Activated T-cell treated with anti-CD3 and anti-CD28 coated beads, Interleukin-2, amount 50 U/mL, for 72 hours (primary cell): ENCODE results near the gene NOP9. TPM values are rescaled to one million over a fixed set of nuclear protein-coding genes. Genes with fewer than 3 reads are reported as not detected.
"Not testable (repeated sequence)": the region's sequence is repeated elsewhere in the genome, so short reads cannot be mapped to it uniquely, and the experiment has no call there.

ENCODE experiments used
- ATAC-seq, 2 donors: fragments of 150-1000 bp; cut with Tn5 transposase; replicated peaks in 1 of 2; 2 replicates each; pipeline ENCODE4 v1.10.0; 2021; ENCODE audit warnings: moderate library complexity in 2 of 2, mild to moderate bottlenecking in 1 of 2
- DNase-seq, 2 donors: peaks; one replicate each; pipeline ENCODE4 v3.0.0; 2021 to 2022; ENCODE audit warnings: mixed read lengths in 1 of 2
- H3K27ac Mint-ChIP-seq: one replicate; pipeline ENCODE4 v1.8.0; 2022; ENCODE audit warnings: mild to moderate bottlenecking, moderate library complexity, mixed read lengths
- H3K27me3 Mint-ChIP-seq: one replicate; pipeline ENCODE4 v1.8.0; 2022; ENCODE audit warnings: low read depth, mixed read lengths
- H3K36me3 Mint-ChIP-seq, 2 donors: one replicate each; pipeline ENCODE4 v1.8.0; 2022; ENCODE audit warnings: mixed read lengths in 2 of 2, mild to moderate bottlenecking in 1 of 2; ENCODE audit not compliant: insufficient read depth in 2 of 2
- H3K4me1 Mint-ChIP-seq: one replicate; pipeline ENCODE4 v1.8.0; 2022; ENCODE audit warnings: low read depth, mixed read lengths
- H3K4me3 Mint-ChIP-seq, 2 donors: one replicate each; pipeline ENCODE4 v1.8.0; 2022; ENCODE audit warnings: mild to moderate bottlenecking in 2 of 2, mixed read lengths in 2 of 2, moderate library complexity in 2 of 2
- H3K9me3 Mint-ChIP-seq, 2 donors: one replicate each; pipeline ENCODE4 v1.8.0; 2022; ENCODE audit warnings: mixed read lengths in 2 of 2
- total RNA-seq, 2 donors: library from RNA; stranded (reverse); gene quantifications; one replicate each; pipeline ENCODE4 v1.2.3, GENCODE V29; 2022

Gene NOP9
- total RNA-seq, 2 donors from 2014 or later, result 31.7 to 34.0 TPM

DNA sequence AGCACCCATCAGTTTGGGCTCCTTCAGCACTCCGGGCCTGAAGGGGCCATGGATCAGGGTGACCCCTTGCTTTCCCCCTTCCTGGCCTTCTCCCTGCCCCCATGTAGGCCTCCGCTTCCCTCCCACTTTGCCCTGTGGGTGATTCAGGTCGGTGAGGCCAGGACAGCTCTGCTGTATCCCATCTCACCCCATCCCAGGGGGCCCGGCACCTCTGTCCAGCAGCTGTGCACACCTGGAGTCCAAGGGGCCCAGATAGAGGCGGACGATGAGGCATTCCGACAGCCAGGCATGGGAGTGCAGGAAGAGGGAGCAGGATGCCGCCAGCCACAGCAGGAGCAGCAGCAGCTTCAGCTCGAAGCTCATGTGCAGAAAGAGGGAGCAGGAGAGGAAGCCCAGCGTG is 23.0 kb downstream of the NOP9 start:
- Mint-ChIP-seq H3K9me3 (no peaks in the 10 kb centered on the region), H3K27me3 (peaks cover 6% of the 10 kb centered on the region), H3K36me3 (no peaks in the 10 kb centered on the region), H3K4me3 (no peak overlapping the region), H3K4me1 (peaks cover 9% of the 10 kb centered on the region), H3K27ac (no peak overlapping the region)
- no peak for ATAC-seq
- no peak for DNase-seq

DNA sequence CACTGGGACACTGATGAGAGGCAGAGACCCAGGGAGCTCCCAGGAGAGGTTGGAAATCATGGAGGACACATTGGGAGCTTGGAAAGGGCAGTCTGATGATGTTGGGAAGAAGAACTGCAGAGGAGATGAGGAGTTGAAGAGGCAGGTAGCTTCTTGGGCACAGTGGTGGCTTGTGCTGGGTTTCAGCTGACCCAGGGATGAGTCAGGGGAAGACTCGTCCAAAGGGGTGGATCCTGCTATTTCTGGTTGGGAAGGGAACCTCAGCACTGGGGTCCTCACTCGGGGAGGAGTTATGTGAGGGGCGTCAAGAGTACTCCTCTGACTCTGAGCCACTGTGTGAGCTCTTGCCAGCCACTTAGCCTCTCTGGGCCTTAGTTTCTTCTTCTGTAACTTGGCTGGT is 23.7 kb downstream of the NOP9 start:
- ATAC-seq, result no peak
- no peaks in the 10 kb centered on the region for H3K9me3 Mint-ChIP-seq
- no peaks in the 10 kb centered on the region for H3K36me3 Mint-ChIP-seq
- H3K4me3 Mint-ChIP-seq, result no peak overlapping the region
- H3K4me1 Mint-ChIP-seq, result peaks cover 6% of the 10 kb centered on the region
- no peak for DNase-seq
- H3K27ac Mint-ChIP-seq, result no peak overlapping the region
- peaks cover 6% of the 10 kb centered on the region for H3K27me3 Mint-ChIP-seq

DNA sequence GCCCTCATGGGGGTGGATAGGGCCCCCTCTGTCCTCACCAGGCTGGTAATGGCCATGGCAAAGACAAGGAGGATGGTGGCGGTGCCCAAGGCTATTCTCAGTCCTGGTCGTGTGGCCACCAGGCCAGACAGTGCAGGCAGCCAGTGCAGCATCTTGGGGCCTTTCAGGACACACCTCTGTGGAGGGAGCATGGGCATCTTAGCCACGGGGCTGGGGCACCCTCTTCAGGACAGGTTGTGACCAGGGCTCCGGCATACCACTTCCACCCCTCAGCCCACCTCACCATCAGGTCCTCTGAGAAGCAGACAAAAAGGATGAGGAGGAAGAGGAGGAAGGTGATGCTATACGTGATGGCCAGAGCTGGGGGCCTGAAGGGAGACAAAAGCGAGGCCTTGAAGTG is 24.4 kb downstream of the NOP9 start:
- no peaks in the 10 kb centered on the region for H3K36me3 Mint-ChIP-seq
- peaks cover 6% of the 10 kb centered on the region for H3K27me3 Mint-ChIP-seq
- peaks cover 11% of the 10 kb centered on the region for H3K4me1 Mint-ChIP-seq
- no peak overlapping the region for H3K4me3 Mint-ChIP-seq
- no peak overlapping the region for H3K27ac Mint-ChIP-seq
- ATAC-seq, result no peak
- H3K9me3 Mint-ChIP-seq, result no peaks in the 10 kb centered on the region
- no peak for DNase-seq

DNA sequence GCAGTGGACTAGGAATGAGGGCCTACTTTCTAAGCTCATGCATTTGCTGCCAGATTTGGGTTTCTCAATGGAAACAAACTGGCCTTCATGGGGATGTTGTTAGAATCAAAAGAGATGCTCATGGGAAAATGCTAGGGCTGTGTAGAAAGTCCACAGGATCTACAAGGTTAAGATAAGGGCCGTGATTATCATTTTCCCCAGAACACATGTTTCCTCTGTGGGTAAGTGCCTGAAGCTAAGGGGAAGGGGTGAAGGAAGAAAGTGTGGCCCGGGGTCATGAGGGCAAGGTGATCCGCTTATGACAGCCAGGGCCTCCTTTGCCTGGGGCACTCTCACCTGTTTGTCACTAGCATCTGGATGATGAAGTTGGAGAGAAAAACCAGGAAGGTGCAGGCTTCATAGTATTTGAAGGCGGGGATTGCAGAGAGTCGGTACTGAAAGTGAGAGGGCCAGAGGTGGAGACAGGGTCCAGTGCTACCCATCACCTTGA is 25.4 kb downstream of the NOP9 start:
- no peaks in the 10 kb centered on the region for H3K27me3 Mint-ChIP-seq
- DNase-seq, result no peak
- H3K27ac Mint-ChIP-seq, result no peak overlapping the region

DNA sequence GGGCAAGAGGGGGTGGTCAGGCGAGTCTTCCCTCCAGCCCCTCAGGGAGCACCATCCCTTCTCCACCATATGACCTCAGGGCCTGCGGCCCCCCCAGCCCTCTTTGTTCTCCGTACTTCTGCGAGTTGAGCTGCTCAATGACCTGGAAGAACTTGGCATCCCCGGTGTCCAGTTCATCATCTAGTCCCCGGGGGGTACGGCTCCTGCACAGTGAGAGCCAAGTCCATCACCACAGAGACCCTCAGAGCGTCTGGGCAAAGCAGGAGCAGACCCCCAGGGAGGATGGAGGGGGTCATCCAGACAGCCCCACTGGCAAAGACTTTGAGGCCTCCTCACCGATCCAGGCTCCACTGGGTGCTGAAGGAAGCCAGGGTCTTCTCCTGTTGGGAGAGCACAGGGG is 26.3 kb downstream of the NOP9 start:
- H3K27me3 Mint-ChIP-seq, result peaks cover 2% of the 10 kb centered on the region
- DNase-seq (no peak), ATAC-seq (no peak)
- H3K9me3 Mint-ChIP-seq, result no peaks in the 10 kb centered on the region
- no peak overlapping the region for H3K4me3 Mint-ChIP-seq
- no peaks in the 10 kb centered on the region for H3K36me3 Mint-ChIP-seq
- peaks cover 22% of the 10 kb centered on the region for H3K4me1 Mint-ChIP-seq
- no peak overlapping the region for H3K27ac Mint-ChIP-seq

More for the DNA sequence above, 25.4 kb downstream of the NOP9 start:
- no peaks in the 10 kb centered on the region for H3K9me3 Mint-ChIP-seq
- no peak for ATAC-seq
- no peak overlapping the region for H3K4me3 Mint-ChIP-seq
- H3K36me3 Mint-ChIP-seq, result no peaks in the 10 kb centered on the region
- peaks cover 21% of the 10 kb centered on the region for H3K4me1 Mint-ChIP-seq

DNA sequence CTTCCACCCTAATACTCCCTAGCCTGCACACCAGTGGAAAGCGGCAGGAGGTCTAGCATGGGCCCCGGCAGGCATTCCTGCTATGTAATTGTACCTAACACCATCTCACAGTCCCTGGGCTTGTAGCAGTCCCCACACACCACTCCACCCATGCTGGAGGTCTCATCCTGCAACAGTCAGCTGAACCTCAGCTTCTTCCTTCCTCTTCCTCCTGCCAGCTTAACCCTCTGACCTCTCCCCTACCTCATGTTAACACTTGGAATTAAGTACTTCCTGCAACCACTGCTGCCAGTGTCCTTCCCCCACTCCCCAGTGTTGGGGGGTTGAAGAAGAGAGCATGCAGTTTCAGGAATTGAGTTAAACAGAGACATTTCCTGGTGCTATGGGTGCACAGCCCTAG is 27.7 kb downstream of the NOP9 start:
- Mint-ChIP-seq H3K27me3 (peaks cover 11% of the 10 kb centered on the region), H3K36me3 (no peaks in the 10 kb centered on the region), H3K4me1 (peaks cover 28% of the 10 kb centered on the region), H3K4me3 (no peak overlapping the region), H3K9me3 (no peaks in the 10 kb centered on the region), H3K27ac (no peak overlapping the region)
- DNase-seq (no peak), ATAC-seq (no peak)

DNA sequence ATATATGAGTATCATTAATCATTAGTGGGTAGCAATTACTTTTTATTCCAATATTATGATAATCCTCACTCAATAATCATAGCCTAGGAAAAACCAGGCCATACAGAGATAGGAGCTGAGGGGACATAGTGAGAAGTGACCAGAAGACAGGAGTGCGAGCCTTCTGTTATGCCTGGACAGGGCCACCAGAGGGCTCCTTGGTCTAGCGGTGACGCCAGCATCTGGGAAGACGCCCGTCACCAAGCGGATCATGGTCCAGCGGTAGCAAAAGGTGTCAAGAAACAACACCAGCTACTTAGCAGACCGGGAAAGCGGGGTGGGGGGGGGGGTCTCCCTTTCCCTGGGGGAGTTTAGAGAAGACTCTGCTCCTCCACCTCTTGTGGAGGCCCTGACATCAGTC is 28.3 kb downstream of the NOP9 start:
- H3K27me3 Mint-ChIP-seq, result peaks cover 15% of the 10 kb centered on the region
- peaks cover 31% of the 10 kb centered on the region for H3K4me1 Mint-ChIP-seq
- not testable (repeated sequence) for H3K4me3 Mint-ChIP-seq, ATAC-seq, H3K9me3 Mint-ChIP-seq, H3K36me3 Mint-ChIP-seq, H3K27ac Mint-ChIP-seq, DNase-seq

DNA sequence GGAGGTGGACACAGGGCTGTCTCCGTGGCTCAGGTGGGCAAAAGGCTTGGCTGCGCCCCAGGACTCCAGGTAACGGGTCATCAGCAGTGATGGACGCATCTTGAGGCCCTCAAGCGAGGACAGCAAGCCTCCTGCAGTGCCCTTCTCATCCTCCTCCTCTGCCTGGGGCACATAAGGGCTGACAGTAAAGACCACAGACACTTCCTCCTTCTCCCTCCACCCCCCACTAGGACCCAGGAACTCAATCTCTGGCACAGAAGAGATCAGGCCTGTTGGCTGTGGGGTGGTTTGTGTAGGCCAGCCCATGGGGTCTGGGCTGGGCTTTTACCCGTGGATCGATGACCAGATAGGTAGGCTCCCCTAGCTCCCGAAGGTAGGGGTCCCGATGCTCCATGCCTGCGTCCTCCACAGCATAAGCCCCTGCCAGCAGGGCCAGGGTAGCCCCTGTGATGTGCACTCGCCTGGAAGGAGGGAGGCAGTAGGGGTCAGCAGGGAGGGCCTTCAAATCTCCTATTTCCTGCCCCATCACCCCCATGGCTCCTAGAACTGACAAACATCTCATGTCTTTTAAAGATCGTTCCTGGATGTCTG is 29.5 kb downstream of the NOP9 start:
- H3K27ac Mint-ChIP-seq, result no peak overlapping the region
- no peak for ATAC-seq

DNA sequence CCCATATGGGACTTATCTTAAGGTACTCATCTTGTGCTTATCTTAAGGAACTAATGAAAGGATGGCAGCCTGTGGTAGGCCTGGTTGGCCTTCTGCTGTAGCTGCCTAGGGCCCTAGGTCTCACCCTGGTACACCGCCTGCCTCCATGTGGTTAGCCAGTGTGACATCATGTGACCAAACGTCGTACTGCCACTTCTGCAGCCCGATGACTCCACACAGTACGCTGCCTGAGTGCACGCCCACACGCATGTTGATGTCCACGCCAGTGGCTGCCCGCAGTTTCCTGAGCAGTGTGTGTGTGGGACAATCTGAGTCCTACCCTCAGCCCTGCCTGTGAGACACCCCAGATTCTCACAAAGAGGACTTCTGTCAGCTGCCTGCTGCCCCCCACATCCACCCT is 30.1 kb downstream of the NOP9 start:
- ATAC-seq, result peak; percentile 45 to 57
- H3K27ac Mint-ChIP-seq, result no peak overlapping the region
- H3K4me1 Mint-ChIP-seq, result peaks cover 47% of the 10 kb centered on the region

More for the DNA sequence above, 29.5 kb downstream of the NOP9 start:
- H3K27me3 Mint-ChIP-seq, result peaks cover 20% of the 10 kb centered on the region
- H3K4me1 Mint-ChIP-seq, result peaks cover 41% of the 10 kb centered on the region
- DNase-seq, result no peak
- H3K36me3 Mint-ChIP-seq, result no peaks in the 10 kb centered on the region
- no peak overlapping the region for H3K4me3 Mint-ChIP-seq
- no peaks in the 10 kb centered on the region for H3K9me3 Mint-ChIP-seq

DNA sequence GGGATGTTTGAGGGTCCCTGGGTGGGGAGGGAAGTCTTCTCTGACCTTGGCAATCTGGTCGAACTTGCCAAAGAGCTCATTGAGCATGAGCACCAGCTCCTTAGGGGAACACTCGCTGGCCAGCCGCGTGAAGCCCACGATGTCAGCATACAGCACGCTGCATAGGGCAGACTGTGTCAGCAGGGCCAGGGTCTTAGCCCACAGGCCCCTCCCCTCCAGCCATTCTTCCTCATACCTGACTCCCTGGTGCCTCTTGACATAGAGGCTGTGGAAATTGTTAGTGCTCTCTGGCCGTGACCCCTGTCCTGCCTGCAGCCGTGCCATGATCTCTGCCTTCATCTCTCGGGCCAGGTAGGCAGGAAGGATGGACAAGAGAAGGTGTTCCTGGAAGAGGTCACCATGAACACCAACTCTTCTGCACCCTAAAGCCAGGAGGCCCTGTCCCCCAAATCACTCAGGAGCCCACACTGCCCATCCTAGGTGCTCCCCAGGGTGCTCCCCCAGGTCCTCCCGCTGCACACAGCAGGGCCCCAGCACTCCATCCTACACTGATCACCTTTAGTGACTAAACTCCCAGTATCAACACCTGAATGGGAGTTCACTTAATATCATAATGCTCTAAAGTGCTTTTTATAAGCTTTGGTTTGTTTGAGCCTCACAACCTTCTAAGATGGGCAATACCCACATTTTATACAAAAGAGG is 31.5 kb downstream of the NOP9 start:
- H3K4me3 Mint-ChIP-seq, result no peak overlapping the region
- H3K4me1 Mint-ChIP-seq, result peaks cover 54% of the 10 kb centered on the region
- peaks cover 30% of the 10 kb centered on the region for H3K27me3 Mint-ChIP-seq
- no peak overlapping the region for H3K27ac Mint-ChIP-seq
- H3K36me3 Mint-ChIP-seq, result no peaks in the 10 kb centered on the region
- H3K9me3 Mint-ChIP-seq, result no peaks in the 10 kb centered on the region
- ATAC-seq (no peak), DNase-seq (no peak)

More for the DNA sequence above, 30.1 kb downstream of the NOP9 start:
- H3K9me3 Mint-ChIP-seq, result no peaks in the 10 kb centered on the region
- DNase-seq, result peak; percentile 67 to 72
- H3K27me3 Mint-ChIP-seq, result peaks cover 21% of the 10 kb centered on the region
- no peak overlapping the region for H3K4me3 Mint-ChIP-seq
- no peaks in the 10 kb centered on the region for H3K36me3 Mint-ChIP-seq

DNA sequence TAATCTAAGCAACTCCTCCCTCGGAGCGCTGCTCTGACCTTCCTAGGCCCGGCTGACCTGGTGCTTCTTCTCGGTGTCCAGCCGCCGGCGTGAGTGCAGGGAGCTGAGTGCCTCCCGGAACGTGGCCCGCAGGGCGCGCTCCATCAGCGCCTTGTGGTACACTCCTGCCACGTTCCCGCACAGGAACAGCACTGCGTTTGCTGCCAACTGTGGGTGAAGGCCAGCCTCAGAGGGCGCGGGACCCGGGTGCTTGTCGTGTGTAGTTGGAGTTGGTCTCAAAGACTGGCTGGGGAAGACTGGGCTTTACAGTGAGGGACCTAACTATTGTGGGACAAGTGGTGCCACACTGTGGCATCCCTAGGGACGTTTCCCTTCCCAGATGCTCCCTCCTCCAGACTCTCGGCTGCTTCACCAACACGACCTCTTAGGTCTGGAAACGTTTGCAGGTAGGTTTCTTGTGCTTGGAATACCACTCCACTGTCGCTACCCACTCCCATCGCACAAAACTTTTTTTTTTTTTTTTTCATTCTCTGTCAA is 32.1 kb downstream of the NOP9 start:
- peaks cover 0 to 2% of the 10 kb centered on the region in 2 donors for H3K36me3 Mint-ChIP-seq
- H3K4me3 Mint-ChIP-seq, result peak overlapping the region; percentile 83 to 86
- H3K27ac Mint-ChIP-seq, result peak overlapping the region; percentile 17
- peak in 1 of 2 donors; percentile 3 for ATAC-seq
- DNase-seq, result no peak
- H3K9me3 Mint-ChIP-seq, result no peaks in the 10 kb centered on the region
- H3K4me1 Mint-ChIP-seq, result peaks cover 54% of the 10 kb centered on the region
- H3K27me3 Mint-ChIP-seq, result peaks cover 30% of the 10 kb centered on the region

DNA sequence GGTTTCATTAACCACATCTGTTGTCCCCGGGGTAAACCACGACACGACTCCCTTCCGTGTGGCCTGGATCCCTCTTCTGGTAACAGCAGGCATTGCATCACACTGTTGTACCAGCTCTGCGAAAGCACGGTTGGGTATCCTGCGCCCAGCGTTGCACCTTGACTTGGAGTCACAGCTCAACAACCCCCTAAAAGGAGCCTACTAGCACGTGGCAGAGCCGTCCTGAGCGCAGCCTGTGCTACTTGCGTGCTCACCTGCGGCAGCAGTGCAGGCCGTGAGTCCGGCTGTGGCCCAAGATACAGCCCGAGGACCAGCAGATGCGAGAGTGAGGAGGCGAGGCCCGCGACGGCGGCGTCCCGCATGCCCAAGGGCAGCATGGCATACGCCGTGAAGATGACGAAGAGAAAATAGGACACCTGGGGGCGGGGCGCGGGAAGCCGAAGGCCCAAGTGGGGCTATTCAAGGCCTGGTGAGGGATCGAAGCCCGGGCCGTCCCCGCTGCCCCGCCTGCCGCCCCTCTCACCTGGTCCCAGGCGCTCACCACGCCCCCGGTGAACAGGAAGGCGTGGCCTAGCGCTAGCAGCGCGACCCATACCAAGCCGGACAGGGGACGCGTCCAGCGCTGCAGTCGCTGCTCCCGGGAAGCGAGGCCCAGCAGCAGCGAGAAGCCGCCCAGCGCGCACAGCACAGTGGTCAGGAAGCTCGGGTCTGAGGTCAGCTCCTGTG is 32.8 kb downstream of the NOP9 start:
- peaks cover 30% of the 10 kb centered on the region for H3K27me3 Mint-ChIP-seq
- H3K4me3 Mint-ChIP-seq, result peak overlapping the region; percentile 83 to 86
- DNase-seq (peak; percentile 84 to 87), ATAC-seq (peak; percentile 78 to 81)
- peaks cover 55% of the 10 kb centered on the region for H3K4me1 Mint-ChIP-seq
- peak overlapping the region; percentile 17 for H3K27ac Mint-ChIP-seq
- H3K9me3 Mint-ChIP-seq, result no peaks in the 10 kb centered on the region
- peaks cover 0 to 2% of the 10 kb centered on the region in 2 donors for H3K36me3 Mint-ChIP-seq
